OCI-LY7 (cell line): Measurements from ENCODE around the gene CEP72.

Source experiments
- EZH2phosphoT487 ChIP-seq: fragments of 200-600 bp; sonication (generic); IDR thresholded peaks from 2 replicates; pipeline ENCODE4 v1.6.1; 2018; ENCODE audit warnings: low read depth, borderline replicate concordance, mild to moderate bottlenecking, mixed run types, antibody characterized with exemption, low read length, moderate library complexity, mixed read lengths
- TF ChIP-seq, protein P1 (sequence below): fragments of 200-600 bp; sonication (generic); conservative IDR thresholded peaks from 2 replicates; pipeline ENCODE4 v1.5.1; 2014; ENCODE audit warnings: mild to moderate bottlenecking, antibody characterized with exemption, low read length, moderate library complexity, mixed read lengths

DNA sequence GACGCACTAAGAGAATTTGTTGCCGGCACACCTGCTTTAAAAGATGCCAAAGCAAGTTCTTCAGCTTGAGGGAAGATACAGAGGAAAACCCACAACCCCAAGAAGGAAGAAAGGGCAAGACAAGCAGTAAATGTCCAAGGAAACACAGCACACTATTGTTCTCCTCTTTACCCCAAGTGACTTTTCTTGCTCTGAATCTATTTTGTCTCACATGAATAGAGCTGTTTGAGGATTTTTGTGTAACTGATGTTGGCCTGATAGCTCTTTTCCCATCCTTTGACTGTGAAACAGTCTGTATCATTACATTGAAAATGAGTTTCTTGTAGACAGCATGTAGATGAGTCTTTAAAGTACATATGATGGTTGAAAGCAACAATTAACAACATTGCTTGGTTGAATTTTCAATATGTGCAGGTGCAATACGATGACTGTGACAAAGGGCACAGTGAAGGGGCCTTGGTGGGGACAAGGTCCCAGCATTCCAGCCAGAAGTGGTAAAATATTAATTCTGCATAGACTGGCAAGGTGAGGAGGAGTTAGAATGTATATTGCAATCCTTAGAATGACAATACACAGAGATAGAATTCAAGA, 16.8 kb upstream of the CEP72 start:
- TF ChIP-seq, protein P1, sequence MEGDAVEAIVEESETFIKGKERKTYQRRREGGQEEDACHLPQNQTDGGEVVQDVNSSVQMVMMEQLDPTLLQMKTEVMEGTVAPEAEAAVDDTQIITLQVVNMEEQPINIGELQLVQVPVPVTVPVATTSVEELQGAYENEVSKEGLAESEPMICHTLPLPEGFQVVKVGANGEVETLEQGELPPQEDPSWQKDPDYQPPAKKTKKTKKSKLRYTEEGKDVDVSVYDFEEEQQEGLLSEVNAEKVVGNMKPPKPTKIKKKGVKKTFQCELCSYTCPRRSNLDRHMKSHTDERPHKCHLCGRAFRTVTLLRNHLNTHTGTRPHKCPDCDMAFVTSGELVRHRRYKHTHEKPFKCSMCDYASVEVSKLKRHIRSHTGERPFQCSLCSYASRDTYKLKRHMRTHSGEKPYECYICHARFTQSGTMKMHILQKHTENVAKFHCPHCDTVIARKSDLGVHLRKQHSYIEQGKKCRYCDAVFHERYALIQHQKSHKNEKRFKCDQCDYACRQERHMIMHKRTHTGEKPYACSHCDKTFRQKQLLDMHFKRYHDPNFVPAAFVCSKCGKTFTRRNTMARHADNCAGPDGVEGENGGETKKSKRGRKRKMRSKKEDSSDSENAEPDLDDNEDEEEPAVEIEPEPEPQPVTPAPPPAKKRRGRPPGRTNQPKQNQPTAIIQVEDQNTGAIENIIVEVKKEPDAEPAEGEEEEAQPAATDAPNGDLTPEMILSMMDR: no peak
- TF ChIP-seq EZH2phosphoT487: no peak
